NCI-H345 treated with DMSO at 0.1 percent for 48 hours (cell line): Measurements from ENCODE around the gene TMEM131.

Experiments
- DNase-seq: peaks from one replicate; lab custom pipeline; 2025; ENCODE audit not compliant: unreplicated experiment; lab: John Stamatoyannopoulos, UW

Gene TMEM131

GRCh38 chr2:97819754-97820153 lies 176.0 kb downstream of the TMEM131 start:
- no peak for DNase-seq

DNA sequence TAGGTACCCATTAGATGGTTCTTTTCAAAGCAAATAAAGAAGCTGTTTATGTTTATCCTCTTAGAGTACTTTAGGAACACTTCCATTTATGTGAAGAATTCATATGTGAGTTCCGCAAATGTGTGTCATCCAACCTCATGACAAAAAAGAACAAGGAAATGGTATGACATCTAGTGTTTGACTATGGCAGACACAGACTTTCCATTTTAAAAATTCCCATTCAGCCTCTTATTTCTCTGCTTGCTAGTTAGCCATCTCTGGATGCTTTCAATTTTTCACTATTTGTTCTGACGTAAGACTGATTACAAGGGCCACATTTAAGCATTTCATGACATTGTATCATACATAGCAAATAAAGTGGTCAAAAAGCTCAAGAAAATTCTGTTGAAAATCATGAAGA lies 179.3 kb downstream of the TMEM131 start:
- no peak for DNase-seq

- DNase-seq = no peak
These were observed 182.8 kb downstream of the TMEM131 start for GRCh38 chr2:97812931-97813330.

DNA sequence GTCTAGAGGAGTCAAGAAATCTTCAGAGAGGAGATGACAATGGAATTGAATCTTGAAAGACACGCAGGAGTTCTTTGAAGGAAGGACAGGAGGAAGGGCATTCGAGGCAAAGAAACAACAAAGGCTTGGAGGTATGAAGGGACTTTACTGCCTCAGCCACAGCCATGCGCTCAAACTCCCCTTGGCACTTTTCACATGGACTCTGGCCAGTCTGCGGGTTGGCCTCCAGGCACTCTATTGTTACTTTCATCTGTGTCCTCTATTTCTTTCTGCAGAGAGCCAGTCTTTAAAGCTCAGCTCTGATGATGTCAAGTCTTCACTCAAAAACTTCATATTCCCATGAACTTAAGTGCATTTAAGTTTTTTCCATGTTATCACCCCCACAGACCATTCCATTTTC lies 186.9 kb downstream of the TMEM131 start:
- DNase-seq = no peak

DNA sequence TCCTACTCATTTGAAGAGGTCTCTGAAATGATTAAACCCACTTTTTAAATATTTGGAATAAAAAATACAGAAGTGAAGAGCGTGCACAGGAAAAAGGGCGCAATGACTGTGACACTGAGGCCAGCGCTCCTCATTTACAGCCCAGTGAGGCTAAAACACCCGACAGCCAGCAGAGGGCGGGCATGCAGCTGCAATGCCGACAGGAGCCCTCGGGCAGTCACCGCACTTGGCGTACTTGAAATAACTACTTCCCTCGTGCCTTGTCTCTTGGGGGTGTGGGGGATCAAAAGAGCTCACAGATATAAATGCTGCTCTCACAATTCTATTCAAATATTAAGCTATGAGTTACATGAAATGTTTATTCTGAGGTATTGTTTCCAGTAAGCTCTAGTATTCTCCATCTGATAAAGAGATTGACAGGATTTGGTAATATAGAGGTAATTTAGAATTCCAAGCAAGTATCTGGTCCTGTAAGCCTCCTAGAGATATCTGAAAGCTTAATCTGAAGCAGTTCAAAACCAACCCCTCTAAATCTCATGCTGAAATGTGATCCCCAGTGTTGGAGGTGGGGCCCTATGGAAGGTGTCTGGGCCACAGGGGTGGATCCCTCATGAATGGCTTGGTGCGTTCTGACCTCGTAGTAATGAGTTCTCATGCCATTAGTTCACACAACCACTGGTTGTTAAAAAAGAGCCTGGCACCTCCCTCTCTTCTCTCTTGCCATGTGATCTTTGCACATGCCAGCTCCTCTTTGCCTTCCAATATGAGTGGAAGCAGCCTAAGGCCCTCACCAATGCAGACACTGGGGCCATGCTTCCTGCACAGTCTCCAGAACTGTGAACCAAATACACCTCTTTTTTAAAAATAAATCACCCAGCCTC lies 188.8 kb downstream of the TMEM131 start:
- peak; percentile 53 for DNase-seq

DNA sequence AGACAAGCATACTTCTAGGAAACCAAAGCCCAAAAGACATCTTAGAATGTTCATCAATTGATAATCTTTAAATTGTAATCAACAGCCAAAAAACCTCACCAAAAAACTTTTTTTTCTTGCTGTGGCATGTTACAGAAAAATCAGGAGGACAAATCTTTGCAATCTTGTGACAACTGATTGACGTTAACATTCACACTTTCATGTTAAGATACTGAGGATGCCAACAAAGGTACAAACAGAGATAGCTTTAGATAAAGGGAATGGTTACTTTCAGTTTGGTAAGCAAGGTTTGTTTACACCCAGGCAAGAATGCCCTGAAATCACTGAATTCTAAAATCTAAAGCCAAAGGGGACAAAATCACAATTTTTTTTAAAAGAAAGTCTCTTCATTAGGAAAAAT lies 190.0 kb downstream of the TMEM131 start:
- no peak for DNase-seq

DNA sequence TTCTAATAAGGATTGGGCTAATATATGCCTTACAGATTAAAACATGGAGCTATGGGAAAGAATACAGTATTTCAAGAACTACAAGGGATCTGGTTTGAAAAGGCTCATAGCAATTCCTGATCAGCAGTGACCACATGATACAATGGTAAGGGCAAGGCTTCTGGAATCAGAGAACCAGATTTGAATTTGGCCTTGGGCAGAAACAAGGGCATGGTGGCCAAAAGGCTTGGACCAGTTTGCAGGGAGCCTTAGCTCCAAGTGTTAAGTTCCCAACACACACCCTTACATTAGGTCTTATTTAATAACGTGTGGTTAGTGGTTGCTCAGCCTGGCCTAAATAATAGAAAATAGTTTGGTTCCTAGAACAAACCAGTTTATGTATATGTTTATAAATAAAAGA lies 194.7 kb downstream of the TMEM131 start:
- no peak for DNase-seq

GRCh38 chr2:97798416-97798815 lies 197.3 kb downstream of the TMEM131 start:
- no peak for DNase-seq

- no peak for DNase-seq
These were observed 198.4 kb downstream of the TMEM131 start for GRCh38 chr2:97797355-97797754.

- DNase-seq = no peak
These were observed 199.2 kb downstream of the TMEM131 start for GRCh38 chr2:97796465-97797126.

- no peak for DNase-seq
These were observed 203.3 kb downstream of the TMEM131 start for GRCh38 chr2:97792416-97792815.

- no peak for DNase-seq
These were observed 206.6 kb downstream of the TMEM131 start for GRCh38 chr2:97788986-97789644.

DNA sequence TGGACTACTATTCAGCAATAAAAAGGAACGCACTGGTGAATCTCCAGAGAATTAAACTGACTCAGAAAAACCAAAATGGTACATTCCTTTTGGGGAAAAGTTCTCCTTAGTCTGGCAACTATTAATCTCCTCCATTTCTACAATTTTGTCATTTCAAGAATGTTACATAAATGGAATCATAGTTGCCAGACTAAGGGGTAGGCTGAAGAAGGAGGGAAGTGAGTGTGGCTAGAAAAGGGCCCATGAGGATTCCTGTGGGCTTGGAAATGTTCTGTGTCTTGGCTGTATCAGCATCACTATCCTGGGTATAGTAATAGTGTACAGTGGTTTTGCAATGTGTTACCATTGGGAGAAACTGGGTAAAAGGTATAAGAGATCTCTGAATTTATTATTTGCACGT lies 209.9 kb downstream of the TMEM131 start:
- no peak for DNase-seq

GRCh38 chr2:97784953-97785352 lies 210.8 kb downstream of the TMEM131 start:
- no peak for DNase-seq

DNA sequence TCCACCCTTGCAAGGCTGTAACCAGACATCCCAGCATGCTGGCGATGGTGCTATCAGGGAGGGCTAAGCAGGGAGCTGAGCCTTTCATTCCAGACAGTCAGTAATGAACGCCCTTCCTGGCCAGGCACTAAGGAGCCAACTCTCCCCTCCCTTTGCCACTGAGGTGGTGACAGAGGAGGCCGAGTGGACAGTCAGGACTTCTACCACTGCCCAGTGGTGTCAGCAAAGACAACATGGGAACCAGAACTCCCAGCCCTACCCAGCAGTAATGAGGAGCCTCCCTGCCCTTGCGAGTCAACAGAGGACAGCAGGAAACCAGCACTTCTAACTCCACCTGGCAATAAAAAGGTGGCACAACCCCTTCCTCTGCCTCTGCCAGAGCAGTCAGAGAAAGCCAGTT lies 213.8 kb downstream of the TMEM131 start:
- DNase-seq = peak; percentile 31

- no peak for DNase-seq
These were observed 216.6 kb downstream of the TMEM131 start for GRCh38 chr2:97779141-97779540.

- no peak for DNase-seq
These were observed 220.7 kb downstream of the TMEM131 start for GRCh38 chr2:97775074-97775473.

DNA sequence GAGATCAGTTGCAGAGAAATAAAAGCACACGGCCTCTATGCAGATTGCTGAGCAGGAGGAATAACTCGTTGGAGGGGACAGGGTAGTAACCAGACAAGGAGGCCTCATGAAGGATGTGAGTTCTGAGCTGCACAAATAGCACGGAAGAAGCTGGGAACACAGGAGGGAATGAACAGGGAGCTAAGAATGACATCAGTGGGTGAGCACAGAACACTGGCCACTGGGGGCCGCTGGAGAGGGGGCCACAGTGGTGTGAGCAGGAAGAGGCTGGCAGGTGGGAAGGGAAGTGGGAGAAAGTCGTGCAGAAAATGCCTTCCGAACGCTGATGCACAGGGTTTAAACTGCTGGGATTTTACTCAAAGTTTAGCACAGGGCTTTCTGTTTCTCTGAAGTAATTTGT lies 221.3 kb downstream of the TMEM131 start:
- no peak for DNase-seq

DNA sequence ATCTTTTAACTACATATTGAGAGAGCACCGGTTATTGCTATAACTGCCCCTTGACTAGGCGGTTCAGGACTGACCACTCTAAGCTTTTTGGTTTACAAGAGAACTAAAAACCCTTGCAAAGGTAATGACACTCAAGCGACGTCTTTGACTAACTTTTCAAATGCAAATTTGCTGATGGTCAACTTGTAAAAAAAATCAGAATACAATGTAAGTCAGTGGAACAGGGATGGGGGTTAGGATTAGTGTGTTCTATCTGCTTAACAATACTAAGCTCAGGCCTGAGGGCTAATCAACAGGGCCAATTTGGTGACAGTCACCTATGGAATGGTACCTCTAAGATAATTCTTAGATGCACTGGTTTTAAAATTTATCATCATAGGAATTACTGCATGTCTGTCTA lies 225.3 kb downstream of the TMEM131 start:
- no peak for DNase-seq

DNA sequence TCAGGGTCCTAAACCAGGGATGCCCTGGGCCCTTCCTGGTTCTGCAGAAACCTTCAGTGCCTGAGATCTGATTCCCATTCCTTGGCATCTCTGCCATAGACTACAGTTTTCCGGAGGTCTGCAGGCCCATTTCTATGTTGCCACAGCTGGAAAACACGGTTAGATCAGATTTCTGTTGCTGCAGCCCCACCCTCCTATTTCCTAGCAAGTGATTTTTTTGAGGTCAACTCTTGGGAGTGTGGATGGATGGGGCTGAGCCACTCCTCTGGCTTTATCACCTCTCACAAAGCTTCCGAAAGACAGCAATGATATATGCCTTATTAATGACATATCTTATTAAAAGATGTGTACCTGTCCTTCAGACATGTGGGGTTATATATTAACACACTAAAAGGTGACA lies 226.0 kb downstream of the TMEM131 start:
- DNase-seq = no peak

- no peak for DNase-seq
These were observed 226.4 kb downstream of the TMEM131 start for GRCh38 chr2:97769308-97769707.

GRCh38 chr2:97766567-97766966 lies 229.2 kb downstream of the TMEM131 start:
- DNase-seq = no peak
